Adrenal gland (tissue), 12 donors: ENCODE data around the gene FKRP. TPM values are rescaled to one million over a fixed set of nuclear protein-coding genes. Genes with fewer than 3 reads are reported as not detected.
"Not testable (repeated sequence)": the region's sequence is repeated elsewhere in the genome, so short reads cannot be mapped to it uniquely, and the experiment has no call there.

ENCODE experiments used
- DNase-seq, 7 donors: peaks; one replicate each; pipeline ENCODE4 v3.0.0-alpha.2; 2019 to 2020
- H3K27ac ChIP-seq, 5 donors: fragments of 200-600 bp; sonication (generic) in 4 of 5; 1 replicate in 3 of 5; 2 replicates in 2 of 5; pipeline versions ENCODE4 v1.5.1 to v1.8.0; 2016 to 2020; ENCODE audit warnings: mild to moderate bottlenecking in 1 of 5
- H3K27me3 ChIP-seq: fragments of 200-600 bp; 2 replicates; pipeline ENCODE4 v1.8.0; 2021
- H3K36me3 ChIP-seq, 2 donors: fragments of 200-600 bp; replicated peaks in 1 of 2; 1 replicate in 1 of 2; 2 replicates in 1 of 2; pipeline versions ENCODE4 v1.5.1 to v1.8.0; 2018 to 2022
- H3K4me1 ChIP-seq, 2 donors: fragments of 200-600 bp; replicated peaks in 1 of 2; 1 replicate in 1 of 2; 2 replicates in 1 of 2; pipeline versions ENCODE4 v1.5.1 to v1.8.0; 2018 to 2021
- H3K4me3 ChIP-seq, 4 donors: fragments of 200-600 bp; sonication (generic) in 3 of 4; one replicate each; pipeline ENCODE4 v1.5.1; 2016 to 2018
- H3K9me3 ChIP-seq, 3 donors: fragments of 200-600 bp; sonication (generic) in 1 of 3; replicated peaks in 1 of 3; 1 replicate in 2 of 3; 2 replicates in 1 of 3; pipeline versions ENCODE4 v1.5.1 to v1.8.0; 2016 to 2021
- POLR2A ChIP-seq, 2 donors: fragments of 450-650 bp; IDR thresholded peaks; one replicate each; pipeline ENCODE4 v1.6.1; 2017; ENCODE audit warnings: antibody characterized with exemption in 2 of 2, mild to moderate bottlenecking in 2 of 2, moderate library complexity in 1 of 2
- WGBS, 4 donors: extraction: QIAGEN DNeasy Blood & Tissue Kit in 2 of 4; methylation state at CpG; one replicate each; pipeline versions ENCODE4 v1.1.5 to v1.1.7; 2013 to 2017; 5-methylcytosine and 5-hydroxymethylcytosine counted together
- intact Hi-C, 2 donors: fragments of 100-400 bp; cut with DNase I; formaldehyde crosslinking; loops; one replicate each; pipeline versions ENCODE4 v1.14.1 to v1.15.0; 2022 to 2023
- polyA plus RNA-seq, 3 donors: library from polyadenylated mRNA; stranded (reverse); fragments of 200-250 nt in 2 of 3; fragments of 350-450 nt in 1 of 3; fragmentation: Illumina TruSeq in 1 of 3; extraction: RNeasy Lipid Tissue Mini Kit (QIAGEN cat#74804) in 1 of 3; gene quantifications; one replicate each; pipeline ENCODE4 v1.2.3, GENCODE V29; 2013 to 2014
- total RNA-seq, 9 donors: library from RNA; depleted of rRNA in 4 of 9; stranded (reverse); fragments of >200 nt in 4 of 9; fragments of 120-200 nt in 1 of 9; fragmentation: NEBNext Ultra II Directional in 1 of 9; extraction: Animal tissue kit (Norgen Biotek cat#: 25700) in 1 of 9; gene quantifications; one replicate each; pipeline versions ENCODE4 v1.1.0 to v1.2.4, GENCODE V29; 2013 to 2023
- TF ChIP-seq, protein P1 (sequence below), 6 experiments: fragments of 450-650 bp in 4 of 6; fragments of 200-600 bp in 2 of 6; sonication (generic) in 1 of 6; IDR thresholded peaks; 1 replicate in 5 of 6; 2 replicates in 1 of 6; pipeline versions ENCODE4 v1.5.1 to v1.8.0; 2016 to 2021; ENCODE audit warnings: antibody characterized with exemption in 6 of 6, mild to moderate bottlenecking in 2 of 6, moderate library complexity in 1 of 6
- donor health status: healthy with polysubstance abuse.
- donor health status: Bipolar disorder and iron deficiency.
- donor health status: DM: yes; HTN: yes; CAD: no.
- donor health status: DM: no; HTN: no; CAD: no.
- donor health status: DM: no; HTN: no; CAD: no.
- donor health status: DM: yes; HTN: yes; CAD: no.

FKRP gene
- total and polyA plus RNA-seq, 12 donors, result 5.5 to 31.2 (median 16.7) TPM

- WGBS, 4 donors, result 82 to 85% (median 85%) methylated on average over 12 of the region's 12 CpGs
- DNase-seq, intact Hi-C loops, H3K4me3 ChIP-seq, H3K27me3 ChIP-seq, H3K4me1 ChIP-seq, H3K9me3 ChIP-seq: not testable (repeated sequence)
- H3K27ac ChIP-seq, result peak overlapping the region in 1 of 5 donors; percentile 27
- H3K36me3 ChIP-seq, result peaks cover 0 to 62% of the 10 kb centered on the region in 2 donors
- TF ChIP-seq, protein P1, sequence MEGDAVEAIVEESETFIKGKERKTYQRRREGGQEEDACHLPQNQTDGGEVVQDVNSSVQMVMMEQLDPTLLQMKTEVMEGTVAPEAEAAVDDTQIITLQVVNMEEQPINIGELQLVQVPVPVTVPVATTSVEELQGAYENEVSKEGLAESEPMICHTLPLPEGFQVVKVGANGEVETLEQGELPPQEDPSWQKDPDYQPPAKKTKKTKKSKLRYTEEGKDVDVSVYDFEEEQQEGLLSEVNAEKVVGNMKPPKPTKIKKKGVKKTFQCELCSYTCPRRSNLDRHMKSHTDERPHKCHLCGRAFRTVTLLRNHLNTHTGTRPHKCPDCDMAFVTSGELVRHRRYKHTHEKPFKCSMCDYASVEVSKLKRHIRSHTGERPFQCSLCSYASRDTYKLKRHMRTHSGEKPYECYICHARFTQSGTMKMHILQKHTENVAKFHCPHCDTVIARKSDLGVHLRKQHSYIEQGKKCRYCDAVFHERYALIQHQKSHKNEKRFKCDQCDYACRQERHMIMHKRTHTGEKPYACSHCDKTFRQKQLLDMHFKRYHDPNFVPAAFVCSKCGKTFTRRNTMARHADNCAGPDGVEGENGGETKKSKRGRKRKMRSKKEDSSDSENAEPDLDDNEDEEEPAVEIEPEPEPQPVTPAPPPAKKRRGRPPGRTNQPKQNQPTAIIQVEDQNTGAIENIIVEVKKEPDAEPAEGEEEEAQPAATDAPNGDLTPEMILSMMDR (IDR thresholded peaks at IDR 0.05), result peak in 2 of 6 experiments; percentile 20 to 29
Observed at GRCh38 chr19:46777956-46778645, 32.2 kb downstream of the FKRP start.

DNA sequence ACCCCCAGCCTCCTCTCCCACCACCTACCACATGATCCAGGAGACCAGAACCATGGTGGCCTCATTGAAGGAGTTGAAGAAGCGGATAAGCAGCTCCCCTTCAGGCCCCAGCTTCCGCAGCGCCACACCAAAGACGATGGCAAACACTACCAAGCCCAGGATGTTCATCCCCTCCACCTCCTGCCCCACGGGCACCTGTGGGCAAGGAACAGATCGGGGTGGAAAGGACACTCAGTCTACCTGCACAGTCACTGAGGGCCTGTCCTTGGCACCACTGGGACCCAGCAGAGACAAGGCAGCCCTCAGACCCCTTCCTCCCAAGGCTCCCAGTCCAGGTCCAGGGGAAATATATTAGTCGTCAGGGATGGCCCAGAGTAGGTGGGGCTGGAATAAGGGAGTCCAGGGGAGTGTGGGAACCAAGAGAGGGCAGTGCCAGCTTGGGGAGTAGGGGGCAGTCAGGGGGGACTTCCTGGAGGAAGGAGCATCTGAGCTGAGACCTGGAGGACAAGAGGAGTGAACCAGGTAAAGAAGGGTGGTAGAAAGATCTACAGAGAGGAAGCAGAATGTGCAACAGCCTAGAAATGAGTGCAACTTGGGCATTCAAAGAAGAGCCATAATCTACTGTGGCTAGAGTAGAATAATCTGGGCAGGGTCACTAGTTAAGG lies 36.6 kb downstream of the FKRP start:
- peaks cover 0 to 14% of the 10 kb centered on the region in 2 donors for H3K4me1 ChIP-seq
- intact Hi-C loops, result no loop called here
- peaks cover 0 to 34% of the 10 kb centered on the region in 2 donors for H3K36me3 ChIP-seq
- no peak for DNase-seq
- H3K27me3 ChIP-seq, result peaks cover 4% of the 10 kb centered on the region
- H3K9me3 ChIP-seq, result no peaks in the 10 kb centered on the region
- WGBS, 4 donors, result 86 to 94% (median 88%) methylated on average over 3 to 7 of the region's 7 CpGs
- no peak overlapping the region for H3K27ac ChIP-seq
- TF ChIP-seq POLR2A (IDR thresholded peaks at IDR 0.05), result no peak
- TF ChIP-seq, protein P1 (IDR thresholded peaks at IDR 0.05), result no peak
- no peak overlapping the region for H3K4me3 ChIP-seq

- TF ChIP-seq, protein P1 (IDR thresholded peaks at IDR 0.05), result no peak
- no peak for TF ChIP-seq POLR2A (IDR thresholded peaks at IDR 0.05)
- Histone ChIP-seq H3K4me1 (peaks cover 0 to 15% of the 10 kb centered on the region in 2 donors), H3K36me3 (peaks cover 0 to 26% of the 10 kb centered on the region in 2 donors), H3K27ac (no peak overlapping the region), H3K9me3 (no peaks in the 10 kb centered on the region), H3K27me3 (peaks cover 4% of the 10 kb centered on the region), H3K4me3 (no peak overlapping the region)
- WGBS, 4 donors, result 35 to 46% (median 44%) methylated on average over 2 of the region's 2 CpGs
- DNase-seq, result no peak
- intact Hi-C loops, result no loop called here
Observed at GRCh38 chr19:46783670-46784069, 37.8 kb downstream of the FKRP start.

DNA sequence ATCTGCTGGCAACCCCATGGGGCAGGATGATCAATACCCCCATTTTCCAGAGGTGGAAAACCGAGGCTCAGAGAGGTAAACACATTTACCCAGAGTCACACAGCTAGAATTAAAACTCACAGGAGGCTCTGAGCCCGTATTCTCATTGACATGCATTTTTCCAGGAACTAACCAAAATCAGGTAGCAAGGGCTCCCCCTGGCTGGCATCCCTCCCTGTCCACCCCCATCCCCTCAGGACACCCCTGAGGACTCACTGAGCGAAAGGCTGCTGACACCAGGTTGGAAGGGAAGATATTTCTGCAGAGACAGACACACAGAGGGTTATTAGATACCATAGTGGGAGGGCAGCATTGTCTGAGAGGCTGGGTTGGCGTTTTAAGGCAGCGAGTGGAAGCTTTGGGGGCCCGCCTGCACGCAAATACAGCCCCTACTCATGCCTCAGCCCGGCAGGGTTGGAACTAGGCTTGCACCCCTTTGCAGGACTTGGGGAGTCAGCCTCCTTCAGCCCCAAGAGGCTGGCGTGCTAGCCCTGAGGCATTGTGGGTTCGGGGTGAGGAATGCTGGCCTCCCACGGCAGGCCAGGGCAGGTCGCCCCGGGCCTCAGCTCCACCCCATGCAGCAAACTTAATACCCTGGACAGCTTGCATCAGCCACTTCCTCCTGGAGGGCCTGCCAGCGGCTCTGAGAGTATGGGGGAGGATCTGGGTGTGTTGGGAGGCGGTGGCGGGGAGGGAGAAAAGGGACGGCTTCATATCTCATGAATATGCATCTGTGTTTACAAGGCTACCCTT lies 38.6 kb downstream of the FKRP start:
- Histone ChIP-seq H3K36me3 (peaks cover 0 to 23% of the 10 kb centered on the region in 2 donors), H3K27ac (peak overlapping the region in 2 of 5 donors; percentile 47 to 89), H3K4me3 (peak overlapping the region in 1 of 4 donors; percentile 29), H3K9me3 (no peaks in the 10 kb centered on the region), H3K27me3 (peaks cover 4% of the 10 kb centered on the region), H3K4me1 (peaks cover 0 to 19% of the 10 kb centered on the region in 2 donors)
- peak in 6 of 7 donors; percentile 26 to 70 (median 63) for DNase-seq
- intact Hi-C loops, result no loop called here
- 48 to 64% (median 52%) methylated on average over 10 to 17 of the region's 17 CpGs for WGBS, 4 donors
- TF ChIP-seq, protein P1 (IDR thresholded peaks at IDR 0.05), result no peak
- no peak for TF ChIP-seq POLR2A (IDR thresholded peaks at IDR 0.05)
